ENCODE data around the gene SSRP1.

GRCh38 chr11:57339328-57339727, 3.6 kb upstream of the SSRP1 start:
- TF ChIP-seq CTCF (IDR thresholded peaks at IDR 0.05), result no peak
- no peak for TF ChIP-seq POLR2AphosphoS5 (IDR thresholded peaks at IDR 0.05)
- no peak for TF ChIP-seq POLR2A (IDR thresholded peaks at IDR 0.05)
- TF ChIP-seq EP300 (IDR thresholded peaks at IDR 0.05), result no peak
